ENCODE data around the gene CCNT2.
"Not testable (repeated sequence)": the region's sequence is repeated elsewhere in the genome, so short reads cannot be mapped to it uniquely, and the experiment has no call there.

Gene CCNT2

GRCh38 chr2:134918526-134919340, at the start of gene CCNT2:
TSS of gene CCNT2 (plus strand) at chr2:134918822. CDS start at chr2:134918855, 33 bp downstream.
- peak; percentile 87 to 88 for ATAC-seq

DNA sequence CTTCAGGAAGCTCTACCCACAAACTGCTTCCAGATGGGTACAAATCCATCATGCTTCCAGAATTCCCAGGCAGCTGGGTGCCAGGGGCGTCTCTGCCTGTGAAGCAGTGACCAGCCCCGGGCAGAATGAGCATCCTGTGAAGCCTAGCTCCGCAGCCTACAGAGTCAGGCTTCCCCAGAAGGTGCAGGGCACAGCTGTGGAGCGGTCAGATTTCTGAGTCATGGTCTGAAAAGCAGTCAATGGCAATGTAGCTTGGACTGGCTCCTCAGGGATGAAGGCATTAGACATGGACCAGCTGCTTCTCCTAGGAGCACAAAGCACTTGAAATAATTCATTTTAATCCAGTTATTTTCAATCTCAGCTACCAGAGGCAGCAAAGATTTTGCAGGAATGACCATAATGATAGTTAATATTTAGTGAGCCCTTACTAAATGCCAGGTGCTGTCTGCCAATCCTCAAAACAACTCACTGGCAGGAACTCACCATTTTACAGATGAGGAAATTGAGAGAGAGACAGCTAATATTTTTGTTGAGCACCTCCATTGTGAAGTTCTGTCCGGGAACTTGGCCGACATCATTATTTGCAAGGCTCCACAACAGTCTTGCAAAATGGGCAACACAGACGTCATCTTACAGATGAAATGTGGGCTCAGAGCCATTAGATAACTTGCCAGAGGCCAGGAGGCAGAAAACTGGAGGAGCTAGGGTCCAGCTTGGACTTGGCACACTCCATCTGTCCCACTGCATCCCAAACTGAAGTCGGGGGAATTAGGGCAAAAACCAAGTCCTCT, 48.5 kb upstream of the CCNT2 start:
- no peak for ATAC-seq

DNA sequence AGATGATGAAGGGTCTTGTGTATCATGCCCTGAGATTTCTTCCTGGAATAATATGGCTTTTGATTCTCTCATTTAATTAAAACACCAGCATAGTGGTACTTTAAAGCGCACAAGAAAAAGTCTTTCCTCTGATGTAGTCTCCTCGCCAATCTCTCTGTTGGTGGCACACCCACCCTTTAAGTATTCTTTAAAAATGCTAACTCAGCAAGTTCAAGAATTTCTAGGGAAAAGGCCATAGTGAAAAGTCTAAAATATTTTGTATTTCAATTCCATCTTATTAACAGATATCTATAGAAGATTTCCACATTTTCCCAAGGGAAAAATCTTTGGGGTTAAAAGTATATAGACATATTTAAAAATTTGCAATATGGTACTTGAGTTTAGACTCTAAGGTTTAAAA, 45.5 kb upstream of the CCNT2 start:
- ATAC-seq, result no peak

DNA sequence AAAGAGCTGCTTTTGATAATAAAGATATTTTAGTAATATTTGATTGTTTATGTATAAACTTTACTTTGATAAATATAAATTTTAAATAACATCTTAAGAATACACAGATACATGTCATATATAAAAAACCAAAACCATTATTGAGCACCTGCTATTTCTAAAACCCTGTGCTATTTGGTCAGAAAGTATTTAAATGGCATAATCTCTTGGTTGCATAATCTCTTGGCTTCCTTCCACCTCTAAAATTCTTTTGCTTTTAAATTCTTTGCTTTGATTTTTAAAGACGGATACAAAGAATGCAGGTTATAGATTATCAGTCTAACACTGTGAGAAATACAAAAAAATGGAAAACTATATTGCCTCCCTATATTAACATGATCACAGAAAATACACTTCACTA, 43.3 kb upstream of the CCNT2 start:
- no peak for ATAC-seq

DNA sequence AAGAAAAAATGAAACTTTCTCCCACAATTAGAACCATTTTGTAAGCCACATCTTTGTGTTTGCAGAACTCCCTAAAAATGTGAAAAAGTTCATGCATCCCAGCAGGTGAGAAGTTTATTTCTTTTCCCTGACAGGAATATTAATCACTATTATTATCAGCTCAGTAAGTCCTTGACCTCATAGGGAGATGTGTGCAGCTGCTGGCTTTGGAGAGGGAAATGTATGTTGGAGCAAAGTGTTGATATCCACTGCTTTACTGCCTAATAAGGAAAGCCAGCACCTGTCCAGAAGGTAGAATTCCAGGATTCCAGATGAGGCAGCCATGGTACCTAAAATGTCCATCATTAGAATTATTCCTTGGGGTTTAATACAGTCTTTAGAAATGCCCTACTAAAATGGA, 35.8 kb upstream of the CCNT2 start:
- ATAC-seq, result no peak

GRCh38 chr2:134883552-134884293, 34.9 kb upstream of the CCNT2 start:
- no peak for ATAC-seq

GRCh38 chr2:134884435-134884834, 34.2 kb upstream of the CCNT2 start:
- ATAC-seq, result no peak

- ATAC-seq, result no peak
Observed at GRCh38 chr2:134892282-134893035, 26.2 kb upstream of the CCNT2 start.

DNA sequence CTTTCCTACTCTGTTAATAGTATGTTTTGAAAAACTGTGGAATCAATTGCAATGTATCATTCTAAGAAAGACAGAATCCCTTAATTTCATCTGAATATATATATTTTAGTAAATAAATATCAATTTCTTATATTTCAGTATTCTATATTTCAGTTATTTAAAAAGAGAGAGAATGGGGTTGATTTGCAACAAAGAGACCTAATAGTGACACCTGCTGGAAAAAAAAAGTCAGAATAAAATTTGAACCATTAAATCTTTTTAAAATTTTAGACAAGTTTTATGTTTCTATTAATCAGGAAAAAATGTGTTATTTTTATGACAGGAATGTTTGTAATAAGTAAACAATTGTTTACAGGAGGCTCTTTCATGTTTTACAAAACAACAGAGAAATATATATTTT, 20.7 kb upstream of the CCNT2 start:
- no peak for ATAC-seq

DNA sequence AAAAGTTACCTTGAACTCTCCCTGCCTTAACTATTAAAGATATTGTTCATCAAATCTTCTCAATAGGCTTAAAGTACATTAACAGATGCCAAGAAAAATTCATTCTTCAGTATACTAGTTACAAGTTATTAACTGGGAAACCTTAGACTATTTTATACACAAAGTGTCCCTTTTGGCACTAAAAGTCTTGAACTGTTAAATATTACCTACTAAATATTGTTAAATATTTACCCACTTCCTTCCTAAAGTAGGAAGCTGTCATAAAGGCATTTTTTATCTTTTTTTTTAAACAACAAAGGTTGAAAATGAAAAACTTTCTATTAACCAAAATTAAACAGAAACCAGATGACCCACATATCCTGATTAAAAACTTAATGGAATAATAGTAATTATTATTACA, 19.4 kb upstream of the CCNT2 start:
- ATAC-seq, result no peak

DNA sequence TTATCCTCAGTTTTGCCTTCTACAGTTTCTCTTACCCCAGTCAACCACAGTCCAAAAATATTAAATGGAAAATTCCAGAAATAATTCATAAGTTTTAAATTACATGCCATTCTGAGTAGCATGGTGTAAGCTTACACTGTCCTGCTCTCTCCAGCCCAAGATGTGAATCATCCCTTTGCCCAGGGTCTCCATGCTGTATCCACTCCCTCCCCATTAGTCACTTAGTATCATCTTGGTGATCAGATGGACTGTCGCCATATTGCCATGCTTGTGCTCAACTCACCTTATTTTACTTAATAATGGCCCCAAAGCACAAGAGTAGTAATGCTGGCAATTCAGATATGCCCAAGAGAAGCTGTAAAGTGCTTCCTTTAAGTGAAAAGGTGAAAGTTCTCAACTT, 18.5 kb upstream of the CCNT2 start:
- ATAC-seq, result no peak

DNA sequence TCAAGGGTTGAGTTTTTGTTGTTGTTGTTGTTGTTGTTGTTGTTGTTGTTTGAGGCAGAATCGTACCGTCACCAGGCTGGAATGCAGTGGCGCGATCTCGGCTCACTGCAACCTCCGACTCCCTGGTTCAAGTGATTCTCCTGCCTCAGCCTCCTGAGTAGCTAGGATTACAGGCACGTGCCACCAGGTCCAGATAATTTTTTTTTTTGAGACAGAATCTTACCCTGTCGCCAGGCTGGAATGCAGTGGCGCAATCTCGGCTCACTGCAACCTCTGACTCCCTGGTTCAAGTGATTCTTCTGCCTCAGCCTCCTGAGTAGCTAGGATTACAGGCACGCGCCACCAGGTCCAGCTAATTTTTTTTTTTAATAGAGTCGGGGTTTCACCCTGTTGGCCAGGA, 14.9 kb upstream of the CCNT2 start:
- not testable (repeated sequence) for ATAC-seq

DNA sequence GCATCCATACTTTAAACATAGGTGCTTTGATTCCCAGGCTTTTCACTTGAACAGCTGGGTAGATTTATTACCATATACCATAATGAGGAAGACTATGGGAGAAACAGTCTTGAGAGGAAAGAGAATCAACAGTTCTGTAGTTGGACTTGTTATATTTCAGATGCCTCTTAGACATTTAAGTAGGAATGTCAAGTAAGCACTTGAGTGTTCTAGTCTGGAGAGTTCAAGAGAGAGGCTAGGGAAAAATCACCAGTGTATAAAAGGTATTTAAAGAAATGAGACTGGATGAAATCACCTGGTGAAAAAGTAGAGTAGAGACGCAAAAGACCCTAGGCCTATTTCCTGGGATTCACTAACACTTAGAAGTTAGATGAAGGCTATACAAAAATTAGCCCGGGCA, 13.5 kb upstream of the CCNT2 start:
- no peak for ATAC-seq

- ATAC-seq, result no peak
Observed at GRCh38 chr2:134906726-134907125, 11.9 kb upstream of the CCNT2 start.

DNA sequence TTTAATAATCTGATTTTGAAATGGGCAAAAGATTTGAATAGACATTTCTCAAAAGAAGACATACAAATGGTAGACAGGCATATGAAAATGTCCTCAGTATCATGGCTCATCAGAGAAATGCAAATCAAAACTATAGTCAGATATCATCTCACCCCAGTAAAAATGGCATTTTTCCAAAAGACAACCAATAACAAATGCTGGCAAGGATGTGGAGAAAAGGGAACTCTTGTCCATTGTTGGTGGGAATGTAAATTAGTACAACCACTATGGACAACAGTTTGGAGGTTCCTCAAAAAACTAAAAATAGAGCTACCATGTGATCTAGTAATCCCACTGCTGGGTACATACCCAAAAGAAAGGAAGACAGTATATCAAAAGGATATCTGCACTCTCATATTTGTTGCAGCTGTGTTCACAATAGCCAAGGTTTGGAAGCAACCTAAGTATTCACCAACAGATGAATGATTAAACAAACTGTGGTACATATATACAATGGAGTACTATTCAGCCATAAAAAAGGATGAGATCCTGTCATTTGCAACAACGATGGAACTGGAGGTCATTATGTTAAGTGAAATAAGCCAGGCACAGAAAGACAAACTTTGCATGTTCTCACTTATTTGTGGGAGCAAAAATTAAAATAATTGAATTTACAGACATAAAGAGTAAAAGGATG, 11.0 kb upstream of the CCNT2 start:
- not testable (repeated sequence) for ATAC-seq

GRCh38 chr2:134910763-134911399, 7.7 kb upstream of the CCNT2 start:
- no peak for ATAC-seq

GRCh38 chr2:134911400-134911785, 7.2 kb upstream of the CCNT2 start:
- no peak for ATAC-seq

- ATAC-seq, result no peak
Observed at GRCh38 chr2:134912361-134912760, 6.3 kb upstream of the CCNT2 start.

- ATAC-seq, result no peak
Observed at GRCh38 chr2:134917360-134917865, 1.2 kb upstream of the CCNT2 start.

DNA sequence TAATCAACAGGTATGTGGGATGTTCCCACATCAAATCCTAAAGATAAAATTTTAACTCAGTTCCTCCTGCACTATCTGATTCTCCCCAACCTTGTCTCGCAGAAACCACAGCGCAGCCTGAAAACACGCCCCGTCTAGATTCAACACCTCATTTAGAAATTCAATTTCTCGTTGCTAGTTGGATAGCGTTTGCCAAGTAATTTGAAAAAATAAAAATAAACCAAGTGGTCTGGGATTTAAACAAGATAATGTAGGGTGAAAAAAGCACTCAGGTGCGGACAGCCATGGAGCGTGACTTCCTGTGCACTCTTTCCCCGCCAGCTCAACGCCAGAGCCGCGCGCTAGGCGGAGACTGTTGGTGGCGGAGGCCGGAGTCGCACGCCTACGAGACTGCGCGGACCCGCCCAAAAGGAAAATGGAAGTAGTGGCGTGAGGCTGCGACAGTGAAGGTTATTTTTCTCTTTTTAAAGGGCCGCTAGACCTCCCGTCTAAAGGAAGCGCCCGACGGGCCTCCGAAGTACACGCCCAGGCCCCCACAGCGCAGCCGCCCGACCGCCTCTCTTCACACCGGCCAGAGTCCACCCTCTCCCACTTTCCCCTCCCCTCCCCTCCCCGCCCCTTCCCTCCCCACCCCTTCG, 615 bp upstream of the CCNT2 start:
- ATAC-seq, result peak; percentile 72 to 74
